Measurements from ENCODE around the gene OSBPL1A. TPM values are rescaled to one million over a fixed set of nuclear protein-coding genes. Genes with fewer than 3 reads are reported as not detected.

OSBPL1A gene
- total RNA-seq, 2 donors from 2014 or later = 57.0 to 86.7 TPM

- no peak overlapping the region for H3K4me3 ChIP-seq
- H3K36me3 ChIP-seq = peaks cover 21% of the 10 kb centered on the region
- H3K4me1 ChIP-seq = peaks cover 0 to 19% of the 10 kb centered on the region in 2 donors
- H3K27ac ChIP-seq = no peak overlapping the region
- no peaks in the 10 kb centered on the region for H3K27me3 ChIP-seq
- no peak for DNase-seq (ENCODE audit: low spot score)
- no peak for TF ChIP-seq CTCF (IDR thresholded peaks at IDR 0.05)
- H3K9me3 ChIP-seq = no peaks in the 10 kb centered on the region
Observed at GRCh38 chr18:24239341-24239740, 158.3 kb downstream of the OSBPL1A start.

GRCh38 chr18:24238387-24238786 is 159.2 kb downstream of the OSBPL1A start:
- Histone ChIP-seq H3K9me3 (no peaks in the 10 kb centered on the region), H3K27ac (no peak overlapping the region), H3K4me3 (no peak overlapping the region), H3K4me1 (peaks cover 0 to 21% of the 10 kb centered on the region in 2 donors), H3K36me3 (peaks cover 21% of the 10 kb centered on the region), H3K27me3 (no peaks in the 10 kb centered on the region)
- no peak for DNase-seq (ENCODE audit: low spot score)
- TF ChIP-seq CTCF (IDR thresholded peaks at IDR 0.05) = no peak

GRCh38 chr18:24234850-24235418 is 162.7 kb downstream of the OSBPL1A start:
- no peak for TF ChIP-seq CTCF (IDR thresholded peaks at IDR 0.05)
- Histone ChIP-seq H3K4me3 (no peak overlapping the region), H3K27ac (peak overlapping the region; percentile 18 to 63), H3K36me3 (peaks cover 21% of the 10 kb centered on the region), H3K4me1 (peaks cover 0 to 51% of the 10 kb centered on the region in 2 donors), H3K27me3 (no peaks in the 10 kb centered on the region), H3K9me3 (no peaks in the 10 kb centered on the region)
- DNase-seq (ENCODE audit: low spot score) = no peak

- DNase-seq (ENCODE audit: low spot score) = peak; percentile 73
- H3K27ac ChIP-seq = peak overlapping the region; percentile 18 to 63
- peaks cover 0 to 51% of the 10 kb centered on the region in 2 donors for H3K4me1 ChIP-seq
Observed at GRCh38 chr18:24234330-24234729, 163.3 kb downstream of the OSBPL1A start.

GRCh38 chr18:24232800-24233199 is 164.8 kb downstream of the OSBPL1A start:
- Histone ChIP-seq H3K36me3 (peaks cover 12% of the 10 kb centered on the region), H3K9me3 (no peaks in the 10 kb centered on the region), H3K4me3 (no peak overlapping the region), H3K27me3 (no peaks in the 10 kb centered on the region), H3K4me1 (peaks cover 0 to 46% of the 10 kb centered on the region in 2 donors), H3K27ac (peak overlapping the region; percentile 46 to 84)
- TF ChIP-seq CTCF (IDR thresholded peaks at IDR 0.05) = no peak
- no peak for DNase-seq (ENCODE audit: low spot score)

More at GRCh38 chr18:24234330-24234729, 163.3 kb downstream of the OSBPL1A start:
- Histone ChIP-seq H3K9me3 (no peaks in the 10 kb centered on the region), H3K27me3 (no peaks in the 10 kb centered on the region), H3K4me3 (no peak overlapping the region), H3K36me3 (peaks cover 21% of the 10 kb centered on the region)
- TF ChIP-seq CTCF (IDR thresholded peaks at IDR 0.05) = no peak

Measured in right atrium auricular region (tissue), 2 donors.